Sigmoid colon (tissue), 7 donors: ENCODE data around the gene HSPG2. TPM values are rescaled to one million over a fixed set of nuclear protein-coding genes. Genes with fewer than 3 reads are reported as not detected.
A peak's percentile ranks its signal among the peaks of the same experiment; 100 is the strongest.

Experiments used
- DNase-seq: peaks from one replicate; pipeline ENCODE4 v3.0.0-alpha.2; 2019
- H3K27ac ChIP-seq, 4 donors: fragments of 200-600 bp; sonication (generic); one replicate each; pipeline ENCODE4 v1.5.1; 2016 to 2019; ENCODE audit warnings: mild to moderate bottlenecking in 1 of 4
- H3K27me3 ChIP-seq, 3 donors: fragments of 200-600 bp; sonication (generic); one replicate each; pipeline ENCODE4 v1.5.1; 2019; ENCODE audit warnings: mild to moderate bottlenecking in 1 of 3
- H3K36me3 ChIP-seq, 4 donors: fragments of 200-600 bp; sonication (generic); one replicate each; pipeline ENCODE4 v1.5.1; 2016 to 2019
- H3K4me1 ChIP-seq, 4 donors: fragments of 200-600 bp; sonication (generic); one replicate each; pipeline ENCODE4 v1.5.1; 2017 to 2019
- H3K4me3 ChIP-seq, 4 donors: fragments of 200-600 bp; sonication (generic); one replicate each; pipeline ENCODE4 v1.5.1; 2017 to 2019; ENCODE audit warnings: mild to moderate bottlenecking in 2 of 4, moderate library complexity in 1 of 4
- H3K9me3 ChIP-seq, 4 donors: fragments of 200-600 bp in 3 of 4; sonication (generic) in 3 of 4; one replicate each; pipeline versions ENCODE4 v1.5.1 to v1.6.1; 2013 to 2019
- EP300 ChIP-seq, 4 donors: sonication (generic); formaldehyde crosslinking; IDR thresholded peaks; one replicate each; pipeline ENCODE4 v1.6.1; 2017; ENCODE audit warnings: antibody characterized with exemption in 4 of 4
- POLR2A ChIP-seq, 2 donors: fragments of 450-650 bp; IDR thresholded peaks; one replicate each; pipeline ENCODE4 v1.6.1; 2016; ENCODE audit warnings: antibody characterized with exemption in 2 of 2, mild to moderate bottlenecking in 2 of 2, moderate library complexity in 2 of 2
- POLR2AphosphoS5 ChIP-seq, 4 donors: sonication (generic); formaldehyde crosslinking; IDR thresholded peaks; one replicate each; pipeline ENCODE4 v1.6.1; 2017; ENCODE audit warnings: antibody characterized with exemption in 4 of 4
- WGBS, 2 donors: extraction: QIAGEN DNeasy Blood & Tissue Kit; methylation state at CpG; one replicate each; pipeline ENCODE4 v1.1.7; 2013; 5-methylcytosine and 5-hydroxymethylcytosine counted together
- intact Hi-C: fragments of 100-400 bp; cut with DNase I; formaldehyde crosslinking; loops from one replicate; pipeline ENCODE4 v1.15.1; 2023
- polyA plus RNA-seq, 3 donors: library from polyadenylated mRNA; stranded (reverse); fragments of 200-250 nt; gene quantifications; one replicate each; pipeline ENCODE4 v1.2.3, GENCODE V29; 2013
- total RNA-seq, 4 donors: library from RNA; depleted of rRNA; stranded (reverse); fragments of >200 nt; gene quantifications; one replicate each; pipeline ENCODE4 v1.1.0, GENCODE V29; 2016
- TF ChIP-seq, protein P1 (sequence below), 4 experiments: fragments of 450-650 bp in 3 of 4; fragments of 200-600 bp in 1 of 4; IDR thresholded peaks; one replicate each; pipeline ENCODE4 v1.5.1; 2016 to 2019; ENCODE audit warnings: antibody characterized with exemption in 4 of 4, mild to moderate bottlenecking in 3 of 4, moderate library complexity in 2 of 4
- donor health status: healthy with polysubstance abuse.
- donor health status: Bipolar disorder and iron deficiency.
- donor health status: healthy.

Gene HSPG2
- total and polyA plus RNA-seq, 7 donors = 6.0 to 761 (median 104) TPM

DNA sequence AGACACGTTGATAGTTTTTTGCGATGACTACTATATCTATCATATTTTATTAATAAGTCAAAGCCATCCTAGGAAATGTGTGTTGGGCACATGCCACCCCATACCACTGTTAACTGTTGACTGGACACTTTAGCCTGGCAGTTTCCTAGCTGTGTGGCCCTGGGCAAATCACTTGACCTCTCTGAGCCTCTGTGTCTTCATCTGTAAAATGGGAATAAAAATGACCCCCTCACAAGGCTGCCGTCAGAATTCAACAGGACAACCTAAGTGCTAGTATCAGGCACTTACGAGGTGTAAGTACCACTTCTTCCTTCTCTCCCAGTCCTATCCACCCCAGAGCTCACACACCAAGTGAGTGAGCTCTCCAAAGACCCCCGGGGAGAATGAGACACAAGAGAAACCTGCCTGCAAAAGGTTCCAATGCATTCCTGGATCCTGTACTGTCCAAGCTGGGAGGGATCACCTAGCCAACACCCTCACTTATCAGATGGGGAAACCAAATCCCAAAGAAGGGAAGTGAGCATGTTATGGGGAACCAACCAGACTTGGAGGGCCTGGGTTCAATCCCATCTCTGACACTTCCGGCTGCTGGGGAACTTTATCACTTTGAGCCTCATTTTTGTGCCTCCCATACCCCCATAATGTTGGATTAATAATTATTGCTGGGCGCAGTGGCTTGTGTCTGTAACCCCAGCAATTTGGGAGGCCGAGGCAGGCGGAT lies 24.9 kb downstream of the HSPG2 start:
- Histone ChIP-seq H3K9me3 (no peaks in the 10 kb centered on the region), H3K27ac (peak overlapping the region; percentile 90 to 99 (median 98)), H3K27me3 (no peaks in the 10 kb centered on the region), H3K4me3 (no peak overlapping the region), H3K4me1 (peaks cover 0 to 100% (median 100%) of the 10 kb centered on the region in 4 donors), H3K36me3 (peaks cover 0 to 6% (median 0%) of the 10 kb centered on the region in 4 donors)
- WGBS, 2 donors = 88% methylated on average over 9 of the region's 9 CpGs
- DNase-seq = no peak
- intact Hi-C loops = no loop called here
- TF ChIP-seq EP300 (IDR thresholded peaks at IDR 0.05) = no peak
- TF ChIP-seq POLR2AphosphoS5 (IDR thresholded peaks at IDR 0.05) = no peak
- TF ChIP-seq, protein P1, sequence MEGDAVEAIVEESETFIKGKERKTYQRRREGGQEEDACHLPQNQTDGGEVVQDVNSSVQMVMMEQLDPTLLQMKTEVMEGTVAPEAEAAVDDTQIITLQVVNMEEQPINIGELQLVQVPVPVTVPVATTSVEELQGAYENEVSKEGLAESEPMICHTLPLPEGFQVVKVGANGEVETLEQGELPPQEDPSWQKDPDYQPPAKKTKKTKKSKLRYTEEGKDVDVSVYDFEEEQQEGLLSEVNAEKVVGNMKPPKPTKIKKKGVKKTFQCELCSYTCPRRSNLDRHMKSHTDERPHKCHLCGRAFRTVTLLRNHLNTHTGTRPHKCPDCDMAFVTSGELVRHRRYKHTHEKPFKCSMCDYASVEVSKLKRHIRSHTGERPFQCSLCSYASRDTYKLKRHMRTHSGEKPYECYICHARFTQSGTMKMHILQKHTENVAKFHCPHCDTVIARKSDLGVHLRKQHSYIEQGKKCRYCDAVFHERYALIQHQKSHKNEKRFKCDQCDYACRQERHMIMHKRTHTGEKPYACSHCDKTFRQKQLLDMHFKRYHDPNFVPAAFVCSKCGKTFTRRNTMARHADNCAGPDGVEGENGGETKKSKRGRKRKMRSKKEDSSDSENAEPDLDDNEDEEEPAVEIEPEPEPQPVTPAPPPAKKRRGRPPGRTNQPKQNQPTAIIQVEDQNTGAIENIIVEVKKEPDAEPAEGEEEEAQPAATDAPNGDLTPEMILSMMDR (IDR thresholded peaks at IDR 0.05) = no peak

DNA sequence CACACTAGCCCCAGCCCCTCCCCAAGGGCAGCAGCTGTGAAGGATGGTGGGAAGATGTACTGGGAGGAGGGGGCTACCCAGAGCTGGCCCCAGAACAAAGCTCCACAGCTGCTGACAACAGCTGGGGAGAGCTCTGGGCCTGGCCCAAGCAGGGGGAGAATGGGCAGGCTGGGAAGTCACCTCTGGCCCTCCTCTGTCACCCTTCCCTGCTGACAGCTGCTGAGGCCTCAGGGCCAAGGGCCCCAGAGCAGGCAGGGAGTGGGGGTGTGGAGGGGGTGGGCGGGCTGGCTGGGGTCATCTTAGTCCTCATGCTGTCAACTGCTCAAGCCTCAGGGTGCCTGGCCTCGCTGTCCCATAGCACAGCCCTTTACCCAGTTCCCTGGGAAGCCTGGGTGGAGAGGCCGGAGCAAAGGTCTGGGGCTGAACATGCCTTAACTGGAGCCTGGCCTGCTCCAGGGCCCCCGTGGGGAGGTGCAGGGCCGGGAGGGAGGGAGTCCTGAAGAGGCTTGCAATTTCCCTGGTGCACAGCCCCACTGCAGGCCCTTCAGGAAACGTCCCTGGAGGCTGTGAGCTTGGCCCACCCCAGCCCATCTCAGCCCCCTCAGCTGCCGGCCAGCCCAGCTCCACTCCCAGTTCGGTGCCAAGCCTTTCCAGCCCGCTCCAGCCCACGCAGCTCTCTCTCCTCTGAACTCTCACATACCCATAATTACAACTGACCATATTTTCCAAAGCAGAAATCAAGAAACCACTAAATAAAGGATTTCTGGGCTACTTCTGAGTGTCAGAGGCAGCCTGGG lies 25.7 kb downstream of the HSPG2 start:
- H3K27ac ChIP-seq = peak overlapping the region; percentile 90 to 99 (median 98)
- no peak overlapping the region for H3K4me3 ChIP-seq
- H3K27me3 ChIP-seq = no peaks in the 10 kb centered on the region
- DNase-seq = no peak
- TF ChIP-seq POLR2AphosphoS5 (IDR thresholded peaks at IDR 0.05) = peak in 1 of 4 donors; percentile 8
- TF ChIP-seq, protein P1 (IDR thresholded peaks at IDR 0.05) = no peak
- no peak for TF ChIP-seq POLR2A (IDR thresholded peaks at IDR 0.05)
- H3K36me3 ChIP-seq = peaks cover 0 to 3% (median 0%) of the 10 kb centered on the region in 4 donors
- intact Hi-C loops = no loop called here
- peaks cover 0 to 100% (median 100%) of the 10 kb centered on the region in 4 donors for H3K4me1 ChIP-seq
- no peaks in the 10 kb centered on the region for H3K9me3 ChIP-seq
- 29 to 57% methylated on average over 10 of the region's 10 CpGs for WGBS, 2 donors

DNA sequence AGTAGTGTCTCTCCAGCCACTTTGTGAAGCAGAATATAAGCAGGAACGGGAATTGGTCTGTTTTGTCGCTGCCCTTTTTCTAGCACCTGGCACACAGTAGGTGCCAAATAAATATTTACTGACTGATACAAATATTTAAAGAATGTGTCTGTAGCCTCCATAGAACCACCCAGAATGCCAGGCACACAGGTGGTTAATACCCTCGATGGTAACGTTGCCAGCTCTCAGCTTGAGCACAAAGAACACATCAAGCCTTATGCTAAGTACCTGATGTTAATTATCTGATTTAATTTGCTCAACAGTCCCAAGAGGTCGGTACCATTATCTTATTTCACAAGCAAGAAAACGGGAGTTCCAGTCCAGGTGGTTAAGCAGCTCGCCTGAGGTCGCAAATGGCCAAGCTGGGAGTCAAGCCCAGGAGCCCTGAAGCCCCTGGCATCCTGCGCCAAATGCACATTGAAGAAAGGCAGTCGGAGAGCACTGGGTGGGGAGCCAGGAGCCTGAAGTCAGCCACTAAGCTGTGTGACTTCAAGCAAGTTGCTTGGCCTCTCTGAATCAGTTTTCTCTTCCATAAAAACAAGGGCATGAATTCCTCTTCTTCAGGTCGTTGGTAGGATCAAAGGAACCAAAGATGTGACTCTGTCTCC lies 26.4 kb downstream of the HSPG2 start:
- Histone ChIP-seq H3K27me3 (no peaks in the 10 kb centered on the region), H3K9me3 (no peaks in the 10 kb centered on the region), H3K4me3 (no peak overlapping the region), H3K4me1 (peaks cover 0 to 100% (median 100%) of the 10 kb centered on the region in 4 donors), H3K36me3 (no peaks in the 10 kb centered on the region), H3K27ac (peak overlapping the region; percentile 90 to 99 (median 98))
- WGBS, 2 donors = 75 to 77% methylated on average over 11 of the region's 11 CpGs
- intact Hi-C loops = no loop called here
- TF ChIP-seq, protein P1 (IDR thresholded peaks at IDR 0.05) = no peak
- TF ChIP-seq POLR2AphosphoS5 (IDR thresholded peaks at IDR 0.05) (no peak), POLR2A (IDR thresholded peaks at IDR 0.05) (no peak), EP300 (IDR thresholded peaks at IDR 0.05) (no peak)
- DNase-seq = no peak

DNA sequence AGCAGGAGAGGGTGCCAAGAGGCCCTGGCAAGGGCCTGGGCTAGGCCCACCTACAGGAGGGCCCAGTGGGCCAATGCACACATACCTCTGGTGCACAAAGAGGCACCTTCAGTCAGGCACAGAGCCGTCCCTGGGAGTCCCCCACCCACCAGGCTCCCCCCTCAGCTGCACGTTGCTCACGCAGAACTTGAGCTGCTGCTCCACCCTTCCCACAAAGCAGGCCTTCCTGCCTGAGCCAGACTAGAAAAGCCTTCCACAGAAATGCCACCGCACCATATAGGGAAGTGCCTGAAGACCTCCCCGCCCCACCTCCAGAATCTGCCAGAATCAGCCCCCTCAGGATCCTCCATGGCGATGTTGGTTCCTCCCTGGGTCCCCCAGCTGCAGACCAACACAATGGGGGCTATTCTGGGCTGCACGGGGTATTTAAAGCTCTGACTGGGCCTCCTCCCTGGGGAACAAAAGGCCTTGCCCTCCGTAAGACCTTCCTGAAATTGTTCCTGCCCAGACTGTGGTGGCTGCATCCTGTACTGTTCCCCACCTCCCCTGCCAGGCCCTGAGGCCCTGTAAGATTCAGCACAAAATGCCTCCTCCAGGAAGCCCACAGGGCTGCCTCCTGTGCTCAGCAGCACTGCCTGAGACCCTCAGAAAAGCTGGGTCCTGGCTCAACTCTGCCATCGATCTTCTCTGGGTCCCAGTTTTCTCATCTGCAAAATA lies 27.2 kb downstream of the HSPG2 start:
- Histone ChIP-seq H3K36me3 (no peaks in the 10 kb centered on the region), H3K4me1 (peaks cover 0 to 100% (median 100%) of the 10 kb centered on the region in 4 donors), H3K27ac (peak overlapping the region; percentile 90 to 99 (median 98)), H3K27me3 (no peaks in the 10 kb centered on the region), H3K4me3 (no peak overlapping the region), H3K9me3 (no peaks in the 10 kb centered on the region)
- WGBS, 2 donors = 32 to 76% methylated on average over 9 of the region's 9 CpGs
- DNase-seq = peak; percentile 91
- TF ChIP-seq POLR2AphosphoS5 (IDR thresholded peaks at IDR 0.05) = peak in 3 of 4 donors; percentile 20 to 71 (median 51)
- TF ChIP-seq POLR2A (IDR thresholded peaks at IDR 0.05) = no peak
- TF ChIP-seq, protein P1 (IDR thresholded peaks at IDR 0.05) = no peak
- intact Hi-C loops = loop anchor here (2.0 kb wide), 1 partner anchor 23 kb away; no protein-coding TSS in a partner anchor
